ENCODE measurements around the gene FDXR.

The FDXR gene

GRCh38 chr17:74833501-74834377 lies 39.1 kb downstream of the FDXR start:
- DNase-seq (ENCODE audit: low spot score) = no peak

- DNase-seq (ENCODE audit: low spot score) = no peak
Observed at GRCh38 chr17:74832421-74832820, 40.4 kb downstream of the FDXR start.

GRCh38 chr17:74831444-74832146 lies 41.2 kb downstream of the FDXR start:
- no peak for DNase-seq (ENCODE audit: low spot score)

DNA sequence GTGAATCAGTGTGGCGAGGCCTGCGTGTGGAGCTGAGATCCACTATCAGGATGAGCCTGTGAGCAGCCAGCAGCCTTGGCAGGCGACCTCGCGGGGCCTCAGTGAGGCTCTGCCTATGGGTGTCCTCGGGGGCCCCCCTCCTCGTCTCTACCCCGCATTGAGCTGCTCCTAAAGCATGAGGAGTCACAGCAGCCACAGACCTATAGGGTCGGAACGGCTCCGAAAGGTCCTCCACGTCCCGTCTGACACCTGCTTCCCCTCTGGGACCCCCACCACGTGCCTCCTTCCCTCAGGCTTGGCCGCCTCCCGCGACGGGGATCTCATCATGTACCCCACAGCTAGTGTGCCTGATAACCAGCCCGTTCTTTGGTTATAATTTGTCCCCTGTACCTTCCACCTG lies 41.9 kb downstream of the FDXR start:
- DNase-seq (ENCODE audit: low spot score) = no peak

DNA sequence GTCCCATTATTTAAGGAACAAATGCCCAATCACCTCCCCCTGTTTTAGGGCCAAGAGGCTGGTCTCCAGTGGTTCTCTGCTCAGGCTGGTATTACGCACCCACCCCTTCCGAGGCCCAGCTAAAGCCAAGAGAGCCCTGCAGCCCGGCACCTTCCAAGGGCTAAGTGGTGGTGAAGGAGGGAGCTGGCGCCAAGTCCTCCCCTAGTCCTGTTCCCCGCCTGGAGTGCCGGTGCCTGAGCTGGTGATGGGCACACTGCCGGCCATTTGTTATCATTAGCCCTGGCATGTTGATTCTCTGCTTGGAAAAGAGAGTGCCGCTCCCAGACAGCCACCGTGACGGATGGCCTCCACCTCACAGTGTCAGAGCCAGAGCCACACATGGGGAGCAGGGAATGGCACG lies 45.0 kb downstream of the FDXR start:
- DNase-seq (ENCODE audit: low spot score) = no peak

- no peak for DNase-seq (ENCODE audit: low spot score)
Observed at GRCh38 chr17:74825952-74826719, 46.7 kb downstream of the FDXR start.

GRCh38 chr17:74824961-74825627 lies 47.7 kb downstream of the FDXR start:
- no peak for DNase-seq (ENCODE audit: low spot score)

- DNase-seq (ENCODE audit: low spot score) = no peak
Observed at GRCh38 chr17:74822939-74823367, 49.8 kb downstream of the FDXR start.

GRCh38 chr17:74822335-74822938 lies 50.4 kb downstream of the FDXR start:
- no peak for DNase-seq (ENCODE audit: low spot score)

- no peak for DNase-seq (ENCODE audit: low spot score)
Observed at GRCh38 chr17:74821655-74822334, 51.0 kb downstream of the FDXR start.

DNA sequence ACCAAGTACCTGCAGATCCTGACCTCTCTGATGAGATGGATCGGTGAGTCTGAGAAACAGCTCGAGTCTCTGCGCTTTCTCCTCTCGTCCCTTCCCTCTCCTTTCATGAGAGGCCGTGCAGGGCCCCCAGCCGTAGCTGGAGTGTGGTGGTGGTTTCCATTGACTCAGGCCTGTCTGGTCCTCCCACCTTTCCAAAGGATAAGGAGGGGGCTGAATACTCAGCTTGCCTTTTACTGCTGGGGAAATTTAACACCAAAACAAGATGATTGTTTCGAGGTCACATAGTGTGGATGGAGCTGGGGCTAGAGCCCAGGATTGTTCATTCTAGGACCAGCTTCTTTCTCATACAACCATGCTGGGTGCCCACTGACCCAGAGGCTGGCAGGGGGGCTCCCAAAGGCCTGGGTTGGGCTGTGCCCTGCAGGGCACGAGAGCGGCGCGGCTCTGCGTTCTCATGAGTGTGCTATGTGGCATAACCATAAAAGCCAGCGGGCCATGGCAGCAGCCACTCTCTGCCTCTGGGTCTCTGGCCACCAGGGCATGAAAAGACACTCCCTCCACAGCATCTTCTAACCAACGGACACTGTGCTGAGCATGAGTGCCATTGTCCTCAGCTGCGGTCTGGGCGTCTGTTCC lies 52.9 kb downstream of the FDXR start:
- no peak for DNase-seq (ENCODE audit: low spot score)

DNA sequence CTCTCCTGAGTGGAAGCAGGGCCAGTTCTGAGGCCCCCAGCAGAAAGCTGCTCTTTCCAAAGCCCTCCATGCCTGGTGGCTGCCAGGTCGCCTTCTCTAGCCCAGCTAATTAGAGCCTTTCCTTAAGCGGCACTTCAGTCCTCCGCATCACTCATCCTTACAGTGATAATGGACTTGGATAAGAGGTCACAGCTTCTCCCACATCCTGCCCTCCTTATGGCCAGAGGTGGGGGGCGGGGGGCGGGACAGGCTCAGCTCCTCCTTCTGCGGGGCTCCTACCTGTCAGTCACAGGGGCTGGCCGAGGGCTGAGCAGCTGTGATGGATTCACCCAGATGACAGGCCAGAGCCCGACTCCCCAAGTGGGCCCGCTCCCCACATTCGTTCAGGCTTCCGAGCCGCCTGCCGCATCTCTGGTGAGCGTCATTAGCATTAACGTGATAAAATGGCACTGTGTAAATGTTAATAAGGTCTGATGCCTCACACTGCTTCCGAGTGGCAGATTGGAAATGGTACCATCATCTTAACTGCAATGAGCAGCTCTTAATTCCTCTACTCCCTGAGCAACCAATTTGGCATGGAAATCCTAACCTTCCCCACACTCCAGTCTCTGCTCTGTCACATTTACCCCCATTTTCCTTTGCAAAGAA lies 54.4 kb downstream of the FDXR start:
- no peak for DNase-seq (ENCODE audit: low spot score)

GRCh38 chr17:74816905-74817620 lies 55.7 kb downstream of the FDXR start:
- no peak for DNase-seq (ENCODE audit: low spot score)

DNA sequence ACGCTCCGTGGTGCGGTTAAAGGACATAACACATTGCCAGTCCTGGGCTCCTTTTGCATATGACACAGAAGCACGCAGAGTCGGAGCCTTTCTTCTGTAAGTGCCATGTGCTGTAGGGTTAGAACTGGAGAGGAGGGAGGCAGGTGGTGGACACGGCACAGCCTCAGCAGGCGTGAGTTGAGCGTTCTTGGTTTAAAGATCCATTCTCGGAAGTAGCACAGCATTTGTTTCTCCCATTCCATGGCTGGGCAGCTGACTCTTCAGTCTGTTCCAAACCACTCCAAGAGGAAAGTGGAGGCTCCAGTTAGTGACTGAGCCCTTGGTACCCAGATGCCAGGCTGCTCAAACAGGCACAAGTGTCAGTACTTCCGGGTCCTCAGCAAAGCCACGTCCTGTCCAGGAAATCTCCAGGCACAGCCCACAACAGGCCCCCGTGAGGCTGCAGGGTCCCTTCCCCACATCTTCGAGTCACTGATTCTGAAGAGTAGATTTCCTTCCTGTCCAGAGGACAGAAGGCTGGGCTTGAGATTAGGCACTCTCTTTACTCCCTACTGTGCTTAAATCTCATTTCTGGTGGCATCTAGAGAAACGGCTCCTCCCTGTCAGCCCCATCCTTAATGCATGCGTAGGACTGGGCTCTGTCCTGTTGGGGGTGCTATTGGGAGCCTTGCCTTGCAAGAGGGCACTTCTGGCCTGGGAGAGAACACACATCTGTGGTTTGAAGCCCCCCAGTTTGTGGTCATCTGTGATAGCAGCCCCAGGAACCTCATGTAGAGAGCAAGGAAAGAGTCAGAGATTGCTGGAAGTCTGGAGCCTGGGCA lies 57.0 kb downstream of the FDXR start:
- no peak for DNase-seq (ENCODE audit: low spot score)

GRCh38 chr17:74815067-74815466 lies 57.7 kb downstream of the FDXR start:
- DNase-seq (ENCODE audit: low spot score) = no peak

DNA sequence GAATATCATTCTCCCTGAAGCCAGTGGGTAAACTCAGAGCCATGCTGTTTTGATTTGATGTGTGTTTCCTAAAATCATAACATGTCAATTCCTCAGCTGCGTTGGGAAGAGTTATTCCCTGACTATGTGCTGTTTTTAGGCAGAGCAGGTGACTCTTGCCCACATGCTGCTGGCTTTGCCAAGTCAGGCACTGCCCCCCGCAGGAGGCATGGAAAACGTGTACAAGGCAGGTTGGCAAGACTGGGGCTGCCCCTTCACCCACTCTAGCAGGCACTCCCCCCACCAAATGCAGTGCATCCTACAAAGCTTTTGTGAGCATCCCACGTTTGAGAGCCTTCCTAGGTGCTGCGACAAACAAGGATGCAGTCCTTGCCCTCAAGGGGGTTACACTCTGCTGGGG lies 58.3 kb downstream of the FDXR start:
- no peak for DNase-seq (ENCODE audit: low spot score)

Measured in SW480 (cell line).